ENCODE results near the gene MACIR.

Gene MACIR

DNA sequence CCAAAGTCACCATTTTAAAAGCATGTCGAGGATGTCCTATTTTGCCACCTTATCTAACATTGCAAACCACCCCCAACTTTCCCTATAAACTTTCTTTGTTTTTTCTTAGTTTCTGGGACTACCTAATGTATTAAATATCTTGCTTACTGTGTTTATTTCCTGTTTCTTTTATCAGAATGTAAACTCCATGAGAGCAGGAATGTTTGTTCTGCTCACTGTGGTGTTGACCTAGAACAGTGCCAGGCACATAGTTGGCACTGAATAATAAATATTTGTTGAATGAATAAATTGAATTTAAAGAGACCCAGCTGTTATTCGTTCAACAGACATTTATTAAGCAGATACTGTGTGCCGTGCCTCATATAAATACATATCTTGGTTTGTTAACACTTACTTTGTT is 35.2 kb downstream of the MACIR start:
- DNase-seq, result no peak

DNA sequence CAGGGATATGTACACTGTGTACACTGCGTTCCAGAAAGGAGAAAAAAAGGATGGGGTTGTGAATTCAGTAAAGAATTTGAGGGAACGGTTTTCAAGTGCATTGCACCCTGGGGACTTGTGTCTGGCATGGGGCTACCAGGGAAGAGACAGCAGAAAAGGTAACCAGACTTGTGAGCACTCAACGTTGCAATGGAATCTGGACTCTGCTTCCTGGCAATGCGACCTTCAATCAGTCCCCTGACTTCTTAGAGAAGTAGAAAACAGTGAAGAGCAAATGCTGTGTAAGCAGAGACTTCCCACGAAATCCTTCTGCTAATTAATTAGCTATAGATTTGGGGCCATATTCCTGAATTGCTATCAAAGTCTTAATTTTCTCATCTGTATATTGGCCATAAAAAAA is 36.3 kb downstream of the MACIR start:
- no peak for DNase-seq

GRCh38 chr5:103295424-103295823 is 36.9 kb downstream of the MACIR start:
- DNase-seq, result no peak

GRCh38 chr5:103295871-103296270 is 37.3 kb downstream of the MACIR start:
- DNase-seq, result no peak

DNA sequence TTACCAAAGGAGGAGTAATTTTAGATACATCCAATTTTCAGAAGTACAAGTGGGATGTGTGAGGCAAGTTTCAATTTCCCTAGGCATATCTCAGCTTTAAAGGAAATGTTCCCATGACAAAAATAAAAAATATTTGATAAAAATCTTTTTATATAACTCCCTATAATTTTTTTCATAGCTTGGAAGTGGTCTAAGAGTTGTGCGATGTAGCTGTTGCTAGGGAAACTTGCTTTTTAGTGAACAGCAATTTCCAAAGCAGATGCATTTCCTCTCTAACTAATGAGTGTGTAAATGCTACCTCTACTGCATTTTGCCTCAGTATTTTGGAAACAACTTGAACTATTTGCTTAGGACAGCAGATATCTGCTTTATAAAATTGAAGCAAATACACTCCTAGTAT is 39.6 kb downstream of the MACIR start:
- no peak for DNase-seq

- no peak for DNase-seq
These were observed 40.1 kb downstream of the MACIR start for GRCh38 chr5:103298607-103299188.

DNA sequence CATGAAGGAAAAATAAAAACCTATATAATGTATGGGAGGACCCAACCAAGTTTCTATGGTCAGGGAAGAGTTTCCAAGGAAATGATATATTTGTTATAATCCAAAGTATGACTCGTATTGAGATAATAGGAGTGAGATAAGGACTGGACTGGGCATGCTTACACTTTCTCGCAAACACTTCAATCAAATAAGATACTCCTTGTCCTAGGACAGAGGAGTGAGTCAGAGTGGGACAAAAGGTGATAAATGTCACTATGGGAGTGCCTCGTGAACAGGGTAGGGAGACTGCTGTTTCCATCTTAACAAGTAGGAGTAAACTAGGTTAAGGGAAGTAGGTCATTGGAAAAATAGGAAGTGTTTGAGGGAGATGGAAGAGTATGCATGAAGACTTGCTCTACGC is 47.2 kb downstream of the MACIR start:
- DNase-seq, result no peak

- DNase-seq, result no peak
These were observed 48.9 kb downstream of the MACIR start for GRCh38 chr5:103307470-103307869.

GRCh38 chr5:103308774-103309173 is 50.2 kb downstream of the MACIR start:
- DNase-seq, result no peak

GRCh38 chr5:103313056-103313455 is 54.5 kb downstream of the MACIR start:
- DNase-seq, result no peak

- no peak for DNase-seq
These were observed 56.9 kb downstream of the MACIR start for GRCh38 chr5:103315455-103315854.

DNA sequence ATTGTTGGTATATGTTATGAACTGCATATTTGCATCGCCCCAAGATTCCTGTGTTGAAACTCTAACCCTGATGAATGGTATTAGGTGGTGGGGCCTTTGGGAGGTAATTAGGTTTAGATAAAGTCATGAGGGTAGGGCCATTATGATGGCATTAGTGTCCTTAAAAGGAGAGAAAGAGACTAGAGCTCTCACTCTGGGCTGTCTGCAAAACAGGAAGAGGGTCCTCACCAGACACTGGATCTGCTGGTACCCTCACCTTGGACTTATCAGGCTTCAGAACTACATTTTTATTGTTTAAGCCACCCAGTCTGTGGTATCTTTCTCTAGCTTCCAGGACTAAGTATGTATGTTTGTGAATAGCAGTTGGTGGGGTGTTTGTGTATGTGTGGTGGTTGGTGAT is 68.9 kb downstream of the MACIR start:
- DNase-seq, result no peak

DNA sequence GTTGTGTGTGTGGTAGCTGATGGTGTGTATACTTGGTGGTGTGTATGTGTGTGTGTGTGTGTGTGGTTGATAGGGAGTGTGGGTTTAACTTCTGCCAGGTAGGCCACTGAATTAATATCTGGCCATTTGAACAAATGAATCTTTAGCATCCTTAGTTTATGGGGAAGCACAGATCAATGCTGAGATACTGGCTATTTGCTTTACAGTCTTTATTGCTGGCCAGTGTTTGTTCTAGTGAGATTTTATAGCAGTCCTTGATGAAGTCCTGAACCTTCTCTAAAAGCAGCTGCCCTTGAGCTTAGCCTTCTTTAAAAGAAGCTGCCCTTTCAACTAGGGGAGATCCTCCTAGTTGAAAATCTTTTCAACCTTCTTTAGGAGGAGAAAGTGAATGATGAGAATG is 69.3 kb downstream of the MACIR start:
- DNase-seq, result no peak

Data from NCI-H1694 (cell line).